HFF-Myc (cell line): ENCODE results near the gene SORCS2.

ENCODE experiments used
- DNase-seq: peaks from one replicate; pipeline ENCODE4 v3.0.0-alpha.2; 2011; ENCODE audit warnings: low read depth; ENCODE audit errors: extremely low read depth
- H3K4me3 ChIP-seq: replicated peaks from 2 replicates; pipeline ENCODE4 v1.5.1; 2011; ENCODE audit warnings: low read depth, mild to moderate bottlenecking, control low read depth, low read length
- CTCF ChIP-seq: IDR thresholded peaks from 2 replicates; pipeline ENCODE4 v1.5.1; 2012; ENCODE audit warnings: mild to moderate bottlenecking, low read depth, low read length, control low read depth; ENCODE audit errors: missing control alignments

The SORCS2 gene

DNA sequence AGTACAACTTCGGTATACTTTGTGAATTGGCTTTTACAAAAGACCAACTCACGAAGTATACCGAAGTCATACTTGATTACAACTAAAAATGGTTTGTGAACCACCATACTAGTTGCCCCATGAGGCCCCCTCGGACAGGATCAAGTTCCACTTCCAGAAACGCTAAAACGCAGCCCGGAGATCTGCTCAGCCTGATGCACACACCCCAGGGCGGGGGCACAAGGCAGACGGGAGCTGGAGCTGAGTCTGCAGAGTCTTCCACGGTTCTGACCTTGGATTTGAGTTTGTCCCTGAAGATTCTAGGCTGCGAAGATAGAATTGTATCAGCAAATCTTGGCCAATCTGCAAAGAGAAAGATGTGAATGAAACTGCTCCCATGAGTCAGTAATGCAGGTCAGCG is 118.1 kb downstream of the SORCS2 start:
- no peak for TF ChIP-seq CTCF
- no peak for DNase-seq
- H3K4me3 ChIP-seq: no peak overlapping the region

DNA sequence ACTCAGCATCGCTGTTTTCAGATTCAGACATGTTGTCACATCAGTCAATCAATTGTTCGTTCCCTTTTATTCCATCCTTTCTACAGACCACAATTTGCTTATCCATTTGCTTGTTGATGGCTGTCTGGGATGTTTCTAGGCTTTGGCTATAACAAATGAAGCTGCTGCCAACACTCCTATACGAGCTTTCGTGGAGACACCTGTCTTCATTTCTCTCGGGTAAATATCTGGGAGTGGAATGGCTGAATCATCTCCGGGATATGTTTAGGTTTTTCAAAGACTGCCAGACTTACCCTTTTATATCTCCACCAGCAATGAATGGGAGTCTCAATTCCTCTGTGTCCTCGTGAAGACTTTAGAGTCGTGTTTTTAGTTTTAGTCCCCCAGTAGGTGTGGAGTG is 118.9 kb downstream of the SORCS2 start:
- no peak for DNase-seq
- no peak for TF ChIP-seq CTCF
- H3K4me3 ChIP-seq: no peak overlapping the region

- no peak for DNase-seq
- no peak for TF ChIP-seq CTCF
- H3K4me3 ChIP-seq: no peak overlapping the region
Observed at GRCh38 chr4:7312691-7313090, 120.4 kb downstream of the SORCS2 start.

- no peak for TF ChIP-seq CTCF
- no peak for DNase-seq
Observed at GRCh38 chr4:7313347-7313811, 121.0 kb downstream of the SORCS2 start.

GRCh38 chr4:7313991-7314390 is 121.7 kb downstream of the SORCS2 start:
- H3K4me3 ChIP-seq: no peak overlapping the region

More at GRCh38 chr4:7313347-7313811, 121.0 kb downstream of the SORCS2 start:
- H3K4me3 ChIP-seq: no peak overlapping the region

GRCh38 chr4:7315286-7315685 is 122.9 kb downstream of the SORCS2 start:
- no peak for DNase-seq
- TF ChIP-seq CTCF: no peak

More at GRCh38 chr4:7313991-7314390, 121.7 kb downstream of the SORCS2 start:
- no peak for DNase-seq
- no peak for TF ChIP-seq CTCF

GRCh38 chr4:7315935-7316334 is 123.6 kb downstream of the SORCS2 start:
- no peak for DNase-seq
- TF ChIP-seq CTCF: no peak
- H3K4me3 ChIP-seq: no peak overlapping the region

More at GRCh38 chr4:7315286-7315685, 122.9 kb downstream of the SORCS2 start:
- no peak overlapping the region for H3K4me3 ChIP-seq
